Daoy (cell line): ENCODE measurements around the gene NUP43. TPM values are rescaled to one million over a fixed set of nuclear protein-coding genes. Genes with fewer than 3 reads are reported as not detected.
"Not testable (repeated sequence)": the region's sequence is repeated elsewhere in the genome, so short reads cannot be mapped to it uniquely, and the experiment has no call there.

Experiments used
- DNase-seq: peaks from one replicate; pipeline ENCODE4 v3.0.0-alpha.2; 2015; ENCODE audit warnings: low read depth
- total RNA-seq: library from RNA; depleted of rRNA; stranded (reverse); fragments of >200 nt; shearing (Covaris generic); gene quantifications from 2 replicates; pipeline ENCODE4 v1.2.3, GENCODE V29; 2014; rRNA removed

The NUP43 gene, protein sequence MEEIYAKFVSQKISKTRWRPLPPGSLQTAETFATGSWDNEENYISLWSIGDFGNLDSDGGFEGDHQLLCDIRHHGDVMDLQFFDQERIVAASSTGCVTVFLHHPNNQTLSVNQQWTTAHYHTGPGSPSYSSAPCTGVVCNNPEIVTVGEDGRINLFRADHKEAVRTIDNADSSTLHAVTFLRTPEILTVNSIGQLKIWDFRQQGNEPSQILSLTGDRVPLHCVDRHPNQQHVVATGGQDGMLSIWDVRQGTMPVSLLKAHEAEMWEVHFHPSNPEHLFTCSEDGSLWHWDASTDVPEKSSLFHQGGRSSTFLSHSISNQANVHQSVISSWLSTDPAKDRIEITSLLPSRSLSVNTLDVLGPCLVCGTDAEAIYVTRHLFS
- 95.7 and 104 TPM in 2 replicates for total RNA-seq

DNA sequence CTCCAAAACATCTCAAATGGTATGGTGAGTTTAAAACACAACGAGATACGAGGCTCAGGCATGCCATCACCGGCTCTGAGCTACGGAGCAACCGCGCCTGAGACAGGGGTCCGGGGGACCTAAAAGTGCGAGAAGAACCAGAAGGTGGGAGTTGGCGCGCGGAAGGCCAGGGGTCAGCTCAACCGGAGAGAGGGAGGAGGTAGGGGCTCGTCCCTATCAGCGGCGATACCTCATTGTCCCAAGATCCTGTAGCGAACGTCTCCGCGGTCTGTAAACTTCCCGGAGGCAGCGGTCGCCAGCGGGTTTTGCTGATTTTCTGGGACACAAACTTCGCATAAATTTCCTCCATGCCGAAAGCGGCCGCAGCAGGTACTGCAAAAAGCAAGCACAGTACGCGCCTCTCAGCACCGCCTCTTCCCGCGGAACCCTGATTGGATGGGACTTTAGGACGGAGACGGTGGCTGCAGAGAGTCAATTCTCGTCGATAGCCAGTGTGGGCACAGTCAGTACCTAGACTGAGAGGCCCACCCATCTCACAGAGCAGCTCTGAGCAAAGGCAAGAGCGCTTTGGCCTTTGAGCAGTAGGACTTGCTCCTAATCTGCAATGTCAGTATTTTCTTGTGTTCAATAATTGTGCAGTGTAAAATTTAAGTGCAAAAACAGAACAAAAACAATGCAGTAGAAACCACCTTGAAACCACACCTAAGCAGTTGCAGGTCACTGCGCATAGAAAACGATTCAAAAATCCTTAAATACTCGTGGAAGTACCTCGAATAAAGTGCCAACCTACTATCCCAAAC, at the start of gene NUP43:
TSS of gene NUP43 (minus strand) at position 383 of the 800 bp plus-strand sequence. CDS start at position 349, 34 bp downstream.
- DNase-seq, result peak; percentile 98

DNA sequence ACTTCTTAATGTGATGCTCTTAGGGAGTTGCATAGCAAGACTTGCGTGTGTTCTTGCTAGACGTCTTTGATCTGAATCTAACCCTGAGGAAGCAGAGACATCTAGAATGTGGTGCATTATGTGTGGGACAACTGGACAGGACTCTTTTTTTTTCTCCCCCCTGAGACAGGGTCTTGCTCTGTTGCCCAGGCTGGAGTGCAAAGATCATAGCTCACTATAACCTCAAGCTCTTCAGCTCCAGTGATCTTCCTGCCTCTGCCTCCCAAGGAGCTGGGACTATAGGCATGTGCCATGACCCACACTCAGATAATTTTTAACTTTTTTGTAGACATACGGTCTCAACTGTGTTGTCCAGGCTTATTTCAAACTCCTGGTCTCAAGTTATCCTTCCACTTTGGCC, 37.2 kb upstream of the NUP43 start:
- DNase-seq, result no peak

DNA sequence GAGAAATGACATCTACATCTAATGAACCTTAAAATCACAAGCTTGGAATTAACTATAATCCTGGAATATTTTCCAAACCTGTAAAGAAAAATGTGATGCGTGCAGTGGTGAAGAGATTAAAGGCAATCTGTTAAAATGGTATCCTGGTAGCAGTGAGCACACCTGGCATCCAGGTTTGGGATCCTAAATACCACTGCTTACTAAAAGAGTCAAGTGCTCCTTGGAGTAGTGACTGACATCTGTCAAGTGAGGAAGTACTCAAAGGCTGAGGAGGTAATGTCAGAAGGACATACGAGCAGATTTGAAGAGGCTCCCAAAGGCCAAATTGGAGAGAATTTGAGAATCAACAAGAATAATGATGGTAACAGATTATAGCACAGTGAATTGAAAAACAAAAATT, 36.0 kb upstream of the NUP43 start:
- DNase-seq, result no peak

DNA sequence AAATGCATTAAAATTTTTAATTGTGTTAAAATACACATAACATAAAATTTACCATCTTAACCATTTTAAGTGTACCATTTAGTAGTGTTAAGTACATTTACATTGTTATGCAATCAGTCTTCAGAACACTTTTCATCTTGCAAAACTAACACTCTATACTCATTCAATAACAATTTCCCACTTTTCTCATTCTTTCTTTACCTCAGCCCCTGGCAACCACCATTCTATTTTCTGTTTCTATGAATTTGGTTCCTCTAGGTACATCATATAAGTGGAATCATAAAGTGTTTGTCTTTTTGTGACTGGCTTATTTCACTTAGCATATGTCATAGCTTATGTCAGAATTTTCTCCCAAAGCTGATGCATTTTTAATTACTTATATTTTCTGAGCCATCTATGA, 35.4 kb upstream of the NUP43 start:
- DNase-seq, result no peak

DNA sequence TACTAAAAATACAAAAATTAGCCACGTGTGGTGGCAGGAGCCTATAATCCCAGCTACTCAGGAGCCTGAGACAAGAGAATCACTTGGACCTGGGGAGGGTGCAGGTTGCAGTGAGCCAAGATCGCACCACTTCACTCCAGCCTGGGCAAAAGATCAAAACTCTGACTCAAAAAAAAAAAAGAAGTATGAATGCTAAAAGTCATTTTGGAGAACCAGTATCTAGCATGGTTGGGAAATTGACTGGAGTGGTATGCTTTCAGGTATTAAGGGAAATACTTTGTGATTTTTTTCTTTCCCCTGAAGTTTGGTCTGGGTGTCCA, 33.3 kb upstream of the NUP43 start:
- no peak for DNase-seq

DNA sequence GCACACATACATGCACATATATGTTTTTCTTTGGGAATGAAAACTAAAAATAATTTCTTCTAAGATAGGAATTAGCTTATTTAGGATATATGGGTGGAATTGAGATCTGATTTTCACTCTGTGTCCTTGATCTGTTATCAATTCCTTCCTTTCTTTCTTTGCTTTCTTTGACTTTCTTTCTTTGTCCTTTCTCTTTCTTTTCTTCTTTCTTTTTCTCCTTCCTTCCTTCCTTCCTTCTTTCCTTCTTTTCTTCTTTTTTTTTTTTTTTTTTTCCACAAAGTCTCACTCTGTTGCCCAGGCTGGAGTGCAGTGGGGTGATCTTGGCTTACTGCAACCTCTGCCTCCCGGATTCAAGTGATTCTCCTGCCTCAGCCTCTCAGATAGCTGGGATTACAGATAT, 31.3 kb upstream of the NUP43 start:
- no peak for DNase-seq

DNA sequence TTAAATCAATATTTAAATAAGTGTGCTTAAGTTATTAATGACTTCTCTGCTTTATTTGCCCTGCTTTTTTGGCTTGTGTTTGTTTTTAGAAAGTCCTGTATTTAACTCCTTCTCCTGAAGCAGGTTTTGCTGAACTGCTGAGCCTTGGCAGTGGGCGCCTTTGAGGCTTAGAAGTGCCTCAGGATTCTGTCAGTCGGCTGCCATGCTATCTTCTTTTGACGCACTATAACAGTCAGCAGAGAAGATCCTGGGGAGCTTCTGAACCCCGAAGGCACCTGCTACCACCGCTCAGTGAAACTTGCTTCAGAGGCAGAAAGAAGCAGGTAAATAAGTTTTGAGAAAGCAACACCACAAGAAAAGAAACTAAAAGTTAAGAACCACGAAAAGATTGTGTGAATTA, 25.6 kb upstream of the NUP43 start:
- DNase-seq, result no peak

DNA sequence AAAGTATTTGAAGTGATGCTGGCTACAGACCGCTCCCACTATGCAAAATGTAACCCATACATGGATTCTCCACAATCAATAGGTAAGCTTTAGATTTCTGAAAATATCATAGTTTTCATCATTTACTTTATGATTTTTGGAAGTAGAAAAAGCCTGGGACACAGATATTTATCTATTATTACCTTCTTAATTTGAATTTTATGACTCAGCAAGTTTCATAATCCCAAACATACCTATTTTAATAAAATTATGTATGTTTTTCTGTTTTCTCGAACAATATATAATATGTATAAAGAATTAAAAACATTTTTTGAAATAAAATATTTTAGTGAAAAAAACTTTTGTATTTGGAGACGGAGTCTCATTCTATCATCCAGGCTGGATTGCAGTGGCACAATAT, 24.9 kb upstream of the NUP43 start:
- DNase-seq, result no peak

DNA sequence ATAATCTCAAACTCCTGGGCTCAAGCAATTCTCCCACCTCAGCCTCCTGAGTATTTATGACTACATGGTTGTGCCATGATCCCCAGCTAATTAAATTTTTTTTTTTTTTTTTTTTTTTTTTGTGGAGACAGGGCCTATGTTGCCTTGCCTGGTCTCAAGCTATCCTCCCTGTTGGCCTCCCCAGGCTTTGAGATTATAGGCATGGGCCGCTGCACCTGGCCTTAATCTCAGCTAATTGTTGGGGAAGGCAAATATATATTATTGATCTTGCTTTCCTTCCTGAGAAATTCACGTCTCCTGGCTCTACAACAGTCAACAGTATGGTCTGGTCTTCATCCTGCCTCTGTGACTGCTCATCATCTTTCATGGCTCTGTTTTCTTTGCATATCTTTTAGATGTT, 23.3 kb upstream of the NUP43 start:
- DNase-seq, result no peak

DNA sequence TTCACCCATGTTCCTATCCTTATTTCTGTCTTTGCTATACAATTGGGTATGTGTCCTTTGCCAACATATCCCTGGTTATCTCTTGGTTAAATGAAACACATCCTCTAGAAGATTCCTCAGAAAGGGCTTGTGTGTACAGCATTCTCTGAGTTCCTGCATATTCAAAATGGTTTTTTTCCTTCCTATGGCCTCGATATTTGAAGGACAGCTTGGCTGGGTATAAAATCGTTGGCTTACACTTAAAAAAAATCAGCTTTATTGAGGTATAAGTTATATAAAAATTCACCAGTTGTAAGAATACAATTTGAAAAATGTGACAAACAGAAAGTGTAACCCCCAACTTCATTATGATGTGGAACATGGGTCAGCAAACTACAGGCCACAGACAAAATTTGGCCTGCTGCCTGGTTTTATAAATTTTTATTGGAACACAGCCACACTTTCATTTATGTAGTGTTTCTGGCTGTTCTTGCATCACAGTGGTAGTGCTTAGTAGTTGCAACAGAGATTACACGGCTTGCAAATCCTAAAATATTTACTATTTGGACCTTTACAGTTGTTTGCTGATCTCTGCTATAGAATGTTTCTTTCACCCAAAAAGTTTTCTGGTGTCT, 19.9 kb upstream of the NUP43 start:
- peak; percentile 32 for DNase-seq

DNA sequence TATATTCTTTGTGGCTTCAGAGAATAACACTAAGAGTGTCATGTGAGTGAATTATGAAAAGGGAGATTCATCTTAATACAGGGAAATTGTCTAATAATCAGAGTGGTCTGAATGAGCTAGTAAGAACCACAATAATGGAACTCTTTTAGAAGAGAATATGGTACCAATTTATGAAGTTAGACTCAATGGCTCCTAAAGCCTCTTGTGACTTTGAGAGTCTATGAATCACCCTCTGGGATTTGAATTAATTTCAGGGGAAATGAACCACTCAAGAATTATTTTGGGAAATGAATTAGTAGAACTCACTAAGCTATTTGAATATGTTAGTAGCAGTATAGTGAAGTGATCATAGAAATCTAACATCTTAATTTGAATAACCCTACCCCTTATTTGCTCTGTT, 17.5 kb upstream of the NUP43 start:
- DNase-seq, result no peak

DNA sequence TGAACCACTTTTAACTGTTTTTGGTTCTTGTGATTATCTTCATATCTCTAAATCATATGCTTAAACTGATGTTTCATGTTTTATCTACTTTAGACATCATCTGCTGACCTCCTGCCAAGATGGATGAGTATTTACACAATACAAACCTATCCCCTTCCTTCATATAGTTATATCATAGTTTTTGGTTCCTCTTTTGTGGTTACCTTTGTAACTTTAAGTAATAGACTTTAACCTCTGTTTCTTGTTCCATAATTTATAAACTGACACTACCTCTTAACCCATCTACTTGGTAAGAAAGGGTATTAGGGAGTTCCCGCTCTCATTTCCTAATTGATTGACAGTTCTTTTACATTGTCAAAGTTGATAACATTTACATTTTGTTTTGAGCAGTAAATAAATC, 15.1 kb upstream of the NUP43 start:
- DNase-seq, result no peak

DNA sequence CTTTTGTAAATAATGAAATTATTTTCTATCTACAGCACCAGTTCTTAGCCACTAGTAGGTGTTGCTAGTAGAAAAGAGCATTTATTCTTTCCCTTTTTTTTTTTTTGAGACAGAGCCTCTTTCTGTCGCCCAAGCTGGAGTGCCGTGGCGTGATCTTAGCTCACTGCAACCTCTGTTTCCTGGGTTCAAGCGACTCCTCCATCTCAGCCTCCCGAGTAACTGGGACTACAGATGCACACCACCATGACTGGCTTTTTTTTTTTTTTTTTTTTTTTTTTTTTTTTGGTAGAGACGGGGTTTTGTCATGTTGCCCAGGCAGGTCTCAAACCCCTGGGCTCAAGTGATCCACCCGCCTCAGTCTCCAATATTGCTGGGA, 9.9 kb upstream of the NUP43 start:
- DNase-seq, result no peak

DNA sequence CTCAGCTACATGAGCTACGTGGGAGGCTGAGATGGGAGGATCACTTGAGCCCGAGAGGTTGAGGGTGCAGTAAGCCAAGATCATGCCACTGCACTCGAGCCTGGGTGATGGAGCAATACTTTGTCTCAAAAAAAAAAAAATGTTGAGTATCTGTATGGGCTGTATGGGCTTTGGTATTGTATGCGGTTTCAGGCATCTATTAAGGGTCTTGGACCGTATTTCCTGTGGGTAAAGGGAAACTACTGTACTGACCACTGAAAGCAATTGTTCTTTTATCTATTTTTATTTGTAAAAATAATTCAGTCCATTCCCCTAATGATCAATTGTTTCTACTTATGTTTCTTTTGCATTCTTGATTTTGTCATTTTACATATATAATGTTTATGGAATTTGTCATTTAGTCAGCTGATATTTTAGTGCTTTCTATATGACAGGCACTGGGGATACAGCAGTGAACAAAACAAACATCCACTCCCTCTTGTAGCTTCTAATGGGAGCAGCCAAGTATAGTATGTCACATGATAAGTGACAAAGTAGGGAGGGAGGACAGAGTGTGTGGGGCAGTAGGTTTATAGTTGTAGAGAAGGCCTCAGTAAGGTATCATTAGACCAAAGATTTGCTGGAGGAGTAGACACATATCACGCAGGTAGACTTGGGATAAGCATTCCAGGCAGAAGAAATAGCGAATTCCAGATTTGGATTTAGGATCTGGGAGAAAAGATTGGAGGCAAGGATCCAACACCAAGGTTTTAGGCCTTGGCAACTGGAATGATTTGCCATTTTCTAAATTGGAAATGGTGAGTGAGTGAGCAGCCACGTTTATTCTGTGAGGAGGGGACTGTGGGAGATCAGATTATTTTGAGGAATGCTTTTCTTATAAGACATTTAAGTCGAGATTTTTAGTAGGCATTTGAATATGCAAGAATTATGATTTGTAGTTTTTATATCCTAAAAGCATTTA, 9.3 kb upstream of the NUP43 start:
- no peak for DNase-seq

DNA sequence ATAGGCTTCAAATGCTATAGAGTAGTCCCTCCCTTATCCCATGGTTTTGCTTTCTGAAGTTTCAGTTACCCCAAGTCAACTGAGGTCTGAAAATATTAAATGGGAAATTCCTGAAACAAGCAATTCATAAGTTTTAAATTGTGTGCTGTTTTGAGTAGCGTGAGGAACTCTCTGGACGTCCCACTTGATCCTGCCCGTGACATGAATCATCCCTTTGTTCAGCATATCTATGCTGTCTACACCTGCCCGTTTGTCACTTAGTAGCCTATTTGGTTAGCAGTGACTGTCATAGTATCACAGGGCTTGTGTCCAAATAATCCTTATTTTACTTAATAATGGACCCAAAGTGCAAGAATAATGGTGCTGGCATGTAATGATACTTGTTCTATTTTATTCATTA, 8.2 kb upstream of the NUP43 start:
- DNase-seq, result no peak

DNA sequence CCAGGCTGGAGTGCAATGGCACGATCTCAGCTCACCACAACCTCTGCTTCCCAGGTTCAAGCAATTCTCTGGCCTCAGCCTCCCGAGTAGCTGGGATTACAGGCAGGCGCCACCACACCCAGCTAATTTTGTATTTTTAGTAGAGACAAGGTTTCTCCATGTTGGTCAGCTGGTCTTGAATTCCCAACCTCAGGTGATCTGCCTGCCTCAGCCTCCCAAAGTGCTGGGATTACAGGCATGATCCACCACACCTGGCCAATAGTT, 7.0 kb upstream of the NUP43 start:
- not testable (repeated sequence) for DNase-seq

DNA sequence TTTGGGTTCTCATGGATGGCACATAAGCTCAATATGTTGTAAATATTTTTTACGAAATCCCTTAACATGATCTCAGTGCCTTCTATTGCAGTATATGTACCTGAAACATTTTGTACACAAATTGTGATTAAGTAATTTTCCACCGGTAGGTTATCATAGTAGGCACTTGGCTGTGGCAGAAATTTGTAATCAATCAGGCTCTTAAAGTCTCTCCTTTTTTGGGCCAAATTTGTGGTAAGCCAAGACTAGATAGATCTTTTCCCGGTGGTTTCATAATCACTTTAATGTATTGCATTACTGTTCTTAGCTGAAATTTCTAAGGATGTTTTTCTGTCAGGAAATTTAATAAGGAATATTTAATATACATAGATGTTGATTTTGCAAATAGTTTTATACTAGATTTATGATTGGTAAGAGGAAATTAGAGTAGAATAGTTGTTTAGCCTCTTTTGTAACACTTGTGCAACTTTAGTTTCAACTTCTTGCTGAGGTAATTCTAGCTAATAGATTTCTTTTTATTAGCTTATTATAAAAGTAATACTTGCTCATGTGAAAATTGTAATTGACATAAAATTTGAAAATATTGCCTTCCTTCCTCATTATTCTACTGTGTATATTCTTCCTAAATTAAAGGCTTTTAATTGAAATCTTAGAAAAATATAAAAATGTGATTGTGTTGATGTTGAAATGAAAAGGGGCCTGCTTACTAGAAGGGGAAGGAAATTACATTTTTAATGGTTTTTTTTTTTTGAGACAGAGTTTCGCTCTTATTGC, 6.5 kb upstream of the NUP43 start:
- DNase-seq, result no peak

DNA sequence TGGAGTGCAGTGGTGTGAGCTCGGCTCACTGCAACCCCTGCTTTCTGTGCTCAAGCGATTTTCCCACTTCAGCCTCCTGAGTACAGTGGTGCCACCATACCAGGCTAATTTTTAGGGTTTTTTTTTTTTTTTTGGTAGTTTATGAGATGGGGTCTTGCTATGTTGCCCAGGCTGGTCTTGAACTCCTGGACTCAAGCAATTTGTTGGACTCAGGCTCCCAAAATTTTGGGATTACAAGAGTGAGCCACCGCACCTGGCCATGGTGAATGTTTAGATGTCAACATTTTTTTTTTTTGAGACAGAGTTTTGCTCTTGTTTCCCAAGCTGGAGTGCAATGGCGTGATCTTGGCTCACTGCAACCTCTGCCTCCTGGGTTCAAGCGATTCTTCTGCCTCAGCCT, 5.6 kb upstream of the NUP43 start:
- not testable (repeated sequence) for DNase-seq

DNA sequence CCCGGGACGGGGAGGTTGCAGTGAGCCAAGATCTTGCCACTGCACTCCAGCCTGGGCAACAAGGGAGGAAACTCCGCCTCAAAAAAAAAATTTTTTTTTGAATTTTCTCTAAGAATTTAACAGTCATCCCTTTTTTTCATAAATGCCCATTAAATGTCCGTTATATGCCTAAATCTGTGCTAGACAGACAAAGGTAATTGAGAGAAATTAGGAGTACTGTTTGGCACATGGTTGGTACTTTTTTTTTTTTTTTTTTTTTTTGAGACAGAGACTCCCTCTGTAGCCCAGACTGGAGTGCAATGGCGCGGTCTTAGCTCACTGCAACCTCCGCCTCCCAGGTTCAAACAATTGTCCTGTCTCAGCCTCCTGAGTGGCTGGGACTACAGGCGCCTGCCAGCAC, 4.9 kb upstream of the NUP43 start:
- DNase-seq, result no peak

DNA sequence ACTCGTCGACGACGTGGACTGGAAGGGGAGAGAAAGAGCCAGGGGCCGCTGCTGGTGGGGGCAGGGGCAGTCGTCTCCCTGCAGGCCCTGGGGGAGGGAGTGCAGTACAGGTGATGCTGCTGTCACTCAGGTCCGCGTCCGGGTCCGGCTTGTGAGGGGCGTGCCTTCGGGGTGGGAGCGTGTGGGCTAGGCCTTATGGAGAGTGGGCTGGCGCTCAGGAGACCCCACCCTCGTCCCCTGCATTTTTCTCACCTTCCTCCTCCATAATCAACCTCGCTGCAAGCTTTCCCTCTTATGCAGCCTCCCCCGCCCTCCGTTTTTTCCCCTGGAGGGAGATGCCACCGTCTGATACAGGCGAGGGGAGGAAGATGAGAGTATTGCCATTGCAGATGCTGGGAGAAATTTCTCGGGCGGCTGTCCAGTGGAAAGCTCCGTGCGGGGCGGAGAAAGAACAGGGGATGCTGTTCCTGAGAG, 3.8 kb upstream of the NUP43 start:
- DNase-seq, result peak; percentile 81

DNA sequence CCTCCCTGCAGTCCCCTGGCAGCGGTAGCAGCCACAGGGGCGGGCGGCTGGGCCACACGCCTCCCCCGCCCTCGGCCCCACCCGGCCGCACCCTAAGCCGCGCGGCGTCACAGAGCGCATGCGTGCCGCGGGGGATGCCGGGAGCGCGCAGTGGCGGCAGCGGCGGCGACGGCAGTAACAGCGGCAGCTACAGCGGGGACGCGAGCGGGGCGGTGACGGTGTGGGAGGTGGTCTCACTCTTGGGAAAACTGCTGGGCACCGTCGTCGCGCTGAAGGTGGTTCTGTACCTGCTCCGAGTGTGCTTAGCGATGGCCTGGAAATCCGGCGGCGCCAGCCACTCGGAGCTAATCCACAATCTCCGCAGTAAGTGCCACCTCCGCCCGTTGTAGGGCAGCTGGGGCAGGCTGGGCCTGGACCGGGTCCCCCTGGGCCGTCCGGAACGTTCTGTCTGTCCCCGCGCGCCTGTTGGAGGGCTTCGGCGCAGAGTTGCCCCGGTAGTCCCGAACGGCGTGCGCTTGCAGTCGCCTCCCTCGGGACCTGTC, 3.3 kb upstream of the NUP43 start, which contains the start of gene PCMT1:
TSS of gene PCMT1 (plus strand) at position 148 of the 542 bp plus-strand sequence. CDS start at position 309, 161 bp downstream.
- DNase-seq, result peak; percentile 99
